K562 (cell line): ENCODE measurements around the gene MDC1. TPM values are rescaled to one million over a fixed set of nuclear protein-coding genes. Genes with fewer than 3 reads are reported as not detected.

Source experiments
- BHLHE40 ChIP-seq: IDR thresholded peaks from 2 replicates; pipeline ENCODE4 v1.6.1; 2011; ENCODE audit warnings: low read length, improper control_type of control experiment
- CHCHD3 ChIP-seq: fragments of 250-450 bp; sonication (Bioruptor Pico); IDR thresholded peaks from 2 replicates; pipeline ENCODE4 v2.1.2; 2022; ENCODE audit warnings: mild to moderate bottlenecking
- CHD1 ChIP-seq: fragments of 200-600 bp; sonication (generic); IDR thresholded peaks from one replicate; pipeline ENCODE4 v1.6.1; 2012; ENCODE audit warnings: mild to moderate bottlenecking, moderate library complexity, low read length, inconsistent platforms
- DIDO1 ChIP-seq: fragments of 450-650 bp; IDR thresholded peaks from 2 replicates; pipeline ENCODE4 v1.6.1; 2016; ENCODE audit warnings: low read depth, missing biosample characterization, missing genetic modification characterization
- MAFK ChIP-seq: IDR thresholded peaks from 2 replicates; pipeline ENCODE4 v1.6.1; 2011; ENCODE audit warnings: low read length, improper control_type of control experiment
- MCM7 ChIP-seq, 2 experiments: fragments of 450-650 bp; IDR thresholded peaks; 2 replicates each; pipeline ENCODE4 v1.6.1; 2016 to 2018
- MIER1 ChIP-seq: fragments of 450-650 bp; IDR thresholded peaks from 2 replicates; pipeline ENCODE4 v1.6.1; 2016; ENCODE audit warnings: antibody characterized with exemption, mild to moderate bottlenecking, low read depth
- NUFIP1 ChIP-seq: fragments of 450-650 bp; IDR thresholded peaks from 2 replicates; pipeline ENCODE4 v1.6.1; 2018; ENCODE audit not compliant: partially characterized antibody
- OTX1 ChIP-seq: fragments of 450-650 bp; formaldehyde crosslinking; IDR thresholded peaks from 2 replicates; pipeline ENCODE4 v1.4.0; 2022; ENCODE audit warnings: mild to moderate bottlenecking
- SRF ChIP-seq, 2 experiments: fragments of 250-450, 450-650 bp in 1 of 2; sonication (Bioruptor Pico) in 1 of 2; sonication (generic) in 1 of 2; formaldehyde crosslinking; IDR thresholded peaks; 2 replicates each; pipeline versions ENCODE4 v1.5.0 to v1.5.1; 2020 to 2022; ENCODE audit warnings: mild to moderate bottlenecking in 1 of 2, missing genetic modification reagents in 1 of 2
- TRIM24 ChIP-seq, 2 experiments: fragments of 450-650 bp; IDR thresholded peaks; 2 replicates each; pipeline ENCODE4 v1.6.1; 2016
- ZBTB8A ChIP-seq: fragments of 450-650 bp; IDR thresholded peaks from 2 replicates; pipeline ENCODE4 v1.6.1; 2018; ENCODE audit warnings: mild to moderate bottlenecking, moderate library complexity; ENCODE audit not compliant: partially characterized antibody
- polyA plus RNA-seq, 8 experiments: library from polyadenylated mRNA; depleted of rRNA in 4 of 8; stranded (reverse) in 5 of 8; unstranded in 3 of 8; fragments of >200 nt; fragmentation: Nextera tagmentation in 2 of 8; fragmentation: Illumina TruSeq in 1 of 8; extraction: Ambion mirVana in 2 of 8; extraction: Trizol in 1 of 8; gene quantifications; 2 replicates each; pipeline versions ENCODE4 v1.2.1 to v1.2.3, GENCODE V29; 2011 to 2014; ENCODE audit warnings: inconsistent platforms in 1 of 8, missing spikeins in 1 of 8
- total RNA-seq, 7 experiments: library from RNA; depleted of rRNA in 6 of 7; stranded (reverse); fragments of >200 nt in 6 of 7; fragmentation: Illumina TruSeq in 2 of 7; extraction: Trizol in 2 of 7; gene quantifications; 2 replicates each; pipeline versions ENCODE4 v1.2.1 to v1.2.3, GENCODE V29; 2011 to 2021; ENCODE audit warnings: low replicate concordance in 1 of 7
- TF ChIP-seq, protein P1 (sequence below): fragments of 450-650 bp; formaldehyde crosslinking; IDR thresholded peaks from 2 replicates; pipeline ENCODE4 v1.4.0; 2020; ENCODE audit warnings: mild to moderate bottlenecking
- TF ChIP-seq, protein P2 (sequence below): fragments of 250-450 bp; sonication (Bioruptor Pico); IDR thresholded peaks from 2 replicates; pipeline ENCODE4 v1.8.0; 2021; ENCODE audit warnings: moderate library complexity, mild to moderate bottlenecking, inconsistent platforms
- TF ChIP-seq, protein P3 (sequence below): fragments of 450-650 bp; IDR thresholded peaks from 2 replicates; pipeline ENCODE4 v1.7.1; 2018; ENCODE audit warnings: mild to moderate bottlenecking, low read depth; ENCODE audit not compliant: partially characterized antibody
- TF ChIP-seq, protein P4 (sequence below), 2 experiments: IDR thresholded peaks in 1 of 2; conservative IDR thresholded peaks in 1 of 2; 2 replicates each; pipeline ENCODE4 v1.6.1; 2016; ENCODE audit warnings: low read depth in 2 of 2, mild to moderate bottlenecking in 1 of 2, missing compliant biosample characterization in 1 of 2, missing genetic modification characterization in 1 of 2, moderate library complexity in 1 of 2
- TF ChIP-seq, protein P5 (sequence below): fragments of 450-650 bp; IDR thresholded peaks from one replicate; pipeline ENCODE4 v1.6.1; 2018; ENCODE audit warnings: mild to moderate bottlenecking, moderate library complexity; ENCODE audit not compliant: partially characterized antibody

The MDC1 gene
- total and polyA plus RNA-seq, 9 of the 15 experiments (the other 6 are each of a cell fraction or from before 2014, with no cell fraction given), result 8.2 to 114 (median 20.0) TPM

DNA sequence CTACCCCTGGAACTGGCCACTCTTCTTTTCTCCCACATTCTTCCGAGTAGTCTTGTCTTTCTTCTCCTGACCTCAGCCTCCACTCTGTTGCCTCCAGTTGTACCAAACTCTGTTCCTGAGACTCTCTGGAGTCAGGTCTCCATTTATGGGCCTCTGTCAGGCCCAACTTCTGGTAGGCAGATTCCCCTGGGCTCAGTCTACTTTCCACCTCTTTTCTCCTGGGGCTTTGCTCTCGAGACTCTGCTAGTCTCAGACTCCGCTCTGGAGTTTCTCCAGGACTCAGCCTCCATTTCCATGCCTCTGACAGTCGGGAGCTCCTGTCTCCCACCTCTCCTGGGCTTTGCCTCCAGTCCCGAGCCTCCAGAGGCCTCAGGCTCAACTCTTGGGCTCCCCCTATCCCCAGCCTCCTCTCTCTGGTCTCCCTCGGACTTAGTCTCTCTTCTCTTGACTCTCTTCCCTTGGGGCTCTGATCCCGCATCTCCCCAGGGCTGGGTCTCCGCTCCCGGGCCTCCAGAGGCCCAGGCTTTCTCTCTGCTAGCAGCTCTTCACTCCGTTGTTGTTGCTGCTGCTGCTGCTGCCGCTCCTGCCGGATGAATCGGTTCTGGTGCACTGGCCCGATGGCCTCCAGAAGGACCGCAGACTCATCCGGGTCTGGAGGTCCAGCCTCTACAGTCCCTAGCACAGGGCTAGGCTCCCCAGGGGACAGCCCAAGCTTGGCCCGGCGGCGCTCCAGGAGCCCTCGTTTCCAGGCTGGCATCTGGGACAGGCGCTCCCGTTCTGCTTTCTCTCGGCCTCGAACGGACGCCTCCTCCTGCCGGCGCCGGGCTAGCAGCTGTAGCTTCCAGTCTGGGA lies 31.7 kb downstream of the MDC1 start (continued):
- TF ChIP-seq, protein P1, sequence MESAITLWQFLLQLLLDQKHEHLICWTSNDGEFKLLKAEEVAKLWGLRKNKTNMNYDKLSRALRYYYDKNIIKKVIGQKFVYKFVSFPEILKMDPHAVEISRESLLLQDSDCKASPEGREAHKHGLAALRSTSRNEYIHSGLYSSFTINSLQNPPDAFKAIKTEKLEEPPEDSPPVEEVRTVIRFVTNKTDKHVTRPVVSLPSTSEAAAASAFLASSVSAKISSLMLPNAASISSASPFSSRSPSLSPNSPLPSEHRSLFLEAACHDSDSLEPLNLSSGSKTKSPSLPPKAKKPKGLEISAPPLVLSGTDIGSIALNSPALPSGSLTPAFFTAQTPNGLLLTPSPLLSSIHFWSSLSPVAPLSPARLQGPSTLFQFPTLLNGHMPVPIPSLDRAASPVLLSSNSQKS (CRISPR knock-in tag), result no peak
- TF ChIP-seq CHCHD3 (CRISPR knock-in tag) (no peak), MCM7 (IDR thresholded peaks at IDR 0.05) (no peak), TRIM24 (IDR thresholded peaks at IDR 0.05) (no peak), OTX1 (CRISPR knock-in tag) (no peak), ZBTB8A (no peak), MAFK (no peak), SRF (CRISPR knock-in tag; IDR thresholded peaks at IDR 0.05) (no peak), DIDO1 (tag) (no peak), BHLHE40 (no peak), MIER1 (peak; percentile 25; the same call in 1 of the 2 replicates), CHD1 (no peak), NUFIP1 (no peak)
- TF ChIP-seq, protein P2, sequence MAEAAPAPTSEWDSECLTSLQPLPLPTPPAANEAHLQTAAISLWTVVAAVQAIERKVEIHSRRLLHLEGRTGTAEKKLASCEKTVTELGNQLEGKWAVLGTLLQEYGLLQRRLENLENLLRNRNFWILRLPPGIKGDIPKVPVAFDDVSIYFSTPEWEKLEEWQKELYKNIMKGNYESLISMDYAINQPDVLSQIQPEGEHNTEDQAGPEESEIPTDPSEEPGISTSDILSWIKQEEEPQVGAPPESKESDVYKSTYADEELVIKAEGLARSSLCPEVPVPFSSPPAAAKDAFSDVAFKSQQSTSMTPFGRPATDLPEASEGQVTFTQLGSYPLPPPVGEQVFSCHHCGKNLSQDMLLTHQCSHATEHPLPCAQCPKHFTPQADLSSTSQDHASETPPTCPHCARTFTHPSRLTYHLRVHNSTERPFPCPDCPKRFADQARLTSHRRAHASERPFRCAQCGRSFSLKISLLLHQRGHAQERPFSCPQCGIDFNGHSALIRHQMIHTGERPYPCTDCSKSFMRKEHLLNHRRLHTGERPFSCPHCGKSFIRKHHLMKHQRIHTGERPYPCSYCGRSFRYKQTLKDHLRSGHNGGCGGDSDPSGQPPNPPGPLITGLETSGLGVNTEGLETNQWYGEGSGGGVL, result no peak
- TF ChIP-seq, protein P3, sequence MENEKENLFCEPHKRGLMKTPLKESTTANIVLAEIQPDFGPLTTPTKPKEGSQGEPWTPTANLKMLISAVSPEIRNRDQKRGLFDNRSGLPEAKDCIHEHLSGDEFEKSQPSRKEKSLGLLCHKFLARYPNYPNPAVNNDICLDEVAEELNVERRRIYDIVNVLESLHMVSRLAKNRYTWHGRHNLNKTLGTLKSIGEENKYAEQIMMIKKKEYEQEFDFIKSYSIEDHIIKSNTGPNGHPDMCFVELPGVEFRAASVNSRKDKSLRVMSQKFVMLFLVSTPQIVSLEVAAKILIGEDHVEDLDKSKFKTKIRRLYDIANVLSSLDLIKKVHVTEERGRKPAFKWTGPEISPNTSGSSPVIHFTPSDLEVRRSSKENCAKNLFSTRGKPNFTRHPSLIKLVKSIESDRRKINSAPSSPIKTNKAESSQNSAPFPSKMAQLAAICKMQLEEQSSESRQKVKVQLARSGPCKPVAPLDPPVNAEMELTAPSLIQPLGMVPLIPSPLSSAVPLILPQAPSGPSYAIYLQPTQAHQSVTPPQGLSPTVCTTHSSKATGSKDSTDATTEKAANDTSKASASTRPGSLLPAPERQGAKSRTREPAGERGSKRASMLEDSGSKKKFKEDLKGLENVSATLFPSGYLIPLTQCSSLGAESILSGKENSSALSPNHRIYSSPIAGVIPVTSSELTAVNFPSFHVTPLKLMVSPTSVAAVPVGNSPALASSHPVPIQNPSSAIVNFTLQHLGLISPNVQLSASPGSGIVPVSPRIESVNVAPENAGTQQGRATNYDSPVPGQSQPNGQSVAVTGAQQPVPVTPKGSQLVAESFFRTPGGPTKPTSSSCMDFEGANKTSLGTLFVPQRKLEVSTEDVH, result no peak
- TF ChIP-seq, protein P4, sequence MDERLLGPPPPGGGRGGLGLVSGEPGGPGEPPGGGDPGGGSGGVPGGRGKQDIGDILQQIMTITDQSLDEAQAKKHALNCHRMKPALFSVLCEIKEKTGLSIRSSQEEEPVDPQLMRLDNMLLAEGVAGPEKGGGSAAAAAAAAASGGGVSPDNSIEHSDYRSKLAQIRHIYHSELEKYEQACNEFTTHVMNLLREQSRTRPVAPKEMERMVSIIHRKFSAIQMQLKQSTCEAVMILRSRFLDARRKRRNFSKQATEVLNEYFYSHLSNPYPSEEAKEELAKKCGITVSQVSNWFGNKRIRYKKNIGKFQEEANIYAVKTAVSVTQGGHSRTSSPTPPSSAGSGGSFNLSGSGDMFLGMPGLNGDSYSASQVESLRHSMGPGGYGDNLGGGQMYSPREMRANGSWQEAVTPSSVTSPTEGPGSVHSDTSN (CRISPR knock-in tag; IDR thresholded peaks at IDR 0.05; ENCODE audit: low read depth), result no peak
- TF ChIP-seq, protein P4 (tag; conservative IDR thresholded peaks at IDR 0.05; ENCODE audit: low read depth), result no peak
- TF ChIP-seq, protein P5, sequence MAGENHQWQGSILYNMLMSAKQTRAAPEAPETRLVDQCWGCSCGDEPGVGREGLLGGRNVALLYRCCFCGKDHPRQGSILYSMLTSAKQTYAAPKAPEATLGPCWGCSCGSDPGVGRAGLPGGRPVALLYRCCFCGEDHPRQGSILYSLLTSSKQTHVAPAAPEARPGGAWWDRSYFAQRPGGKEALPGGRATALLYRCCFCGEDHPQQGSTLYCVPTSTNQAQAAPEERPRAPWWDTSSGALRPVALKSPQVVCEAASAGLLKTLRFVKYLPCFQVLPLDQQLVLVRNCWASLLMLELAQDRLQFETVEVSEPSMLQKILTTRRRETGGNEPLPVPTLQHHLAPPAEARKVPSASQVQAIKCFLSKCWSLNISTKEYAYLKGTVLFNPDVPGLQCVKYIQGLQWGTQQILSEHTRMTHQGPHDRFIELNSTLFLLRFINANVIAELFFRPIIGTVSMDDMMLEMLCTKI, result no peak
